MM.1S (cell line): Measurements from ENCODE around the gene ARHGEF38.

Experiments used
- DNase-seq: peaks from one replicate; pipeline ENCODE4 v3.0.0-alpha.2; 2015
- H2AFZ ChIP-seq: fragments of 300-600 bp; sonication (generic); 2 replicates; pipeline ENCODE4 v1.6.0; 2016; ENCODE audit warnings: antibody characterized with exemption, low read length
- H3F3A ChIP-seq: fragments of 300-600 bp; sonication (generic); 2 replicates; pipeline ENCODE4 v1.6.1; 2016; ENCODE audit warnings: mild to moderate bottlenecking, antibody characterized with exemption, low read length, moderate library complexity, mixed read lengths; ENCODE audit not compliant: insufficient read depth
- H3K27ac ChIP-seq: fragments of 300-600 bp; sonication (generic); 2 replicates; pipeline ENCODE4 v1.5.1; 2016; ENCODE audit warnings: mild to moderate bottlenecking, low read length
- H3K27me3 ChIP-seq: fragments of 300-600 bp; sonication (generic); replicated peaks from 2 replicates; pipeline ENCODE4 v1.6.0; 2016; ENCODE audit warnings: low read length; ENCODE audit not compliant: insufficient read depth
- H3K36me3 ChIP-seq: fragments of 300-600 bp; sonication (generic); replicated peaks from 2 replicates; pipeline ENCODE4 v1.6.1; 2016; ENCODE audit warnings: mild to moderate bottlenecking, low read length, mixed read lengths; ENCODE audit not compliant: insufficient read depth
- H3K4me1 ChIP-seq: fragments of 300-600 bp; sonication (generic); 2 replicates; pipeline ENCODE4 v1.6.1; 2016; ENCODE audit warnings: low read length, mixed read lengths
- H3K4me2 ChIP-seq: fragments of 300-600 bp; sonication (generic); 2 replicates; pipeline ENCODE4 v1.6.0; 2016; ENCODE audit warnings: low read depth, low read length
- H3K4me3 ChIP-seq: fragments of 300-600 bp; sonication (generic); 2 replicates; pipeline ENCODE4 v1.5.1; 2016; ENCODE audit warnings: low read length, mixed read lengths
- H3K79me2 ChIP-seq: fragments of 300-600 bp; sonication (generic); 2 replicates; pipeline ENCODE4 v1.6.1; 2016; ENCODE audit warnings: mixed run types, low read length, mixed read lengths
- H3K9ac ChIP-seq: fragments of 300-600 bp; sonication (generic); 2 replicates; pipeline ENCODE4 v1.6.1; 2016; ENCODE audit warnings: low read length, mixed read lengths
- H3K9me2 ChIP-seq: fragments of 300-600 bp; sonication (generic); replicated peaks from 2 replicates; pipeline ENCODE4 v1.6.1; 2016; ENCODE audit warnings: mild to moderate bottlenecking, low read length, mixed read lengths; ENCODE audit not compliant: insufficient read depth
- H3K9me3 ChIP-seq: fragments of 300-600 bp; sonication (generic); replicated peaks from 2 replicates; pipeline ENCODE4 v1.6.1; 2016; ENCODE audit warnings: mild to moderate bottlenecking, low read length, mixed read lengths; ENCODE audit not compliant: insufficient read depth
- H4K20me1 ChIP-seq: fragments of 300-600 bp; sonication (generic); 2 replicates; pipeline ENCODE4 v1.6.1; 2016; ENCODE audit warnings: mild to moderate bottlenecking, low read length, moderate library complexity, mixed read lengths; ENCODE audit not compliant: insufficient read depth
- CTCF ChIP-seq: fragments of 300-600 bp; sonication (generic); IDR thresholded peaks from 2 replicates; pipeline ENCODE4 v1.5.1; 2016; ENCODE audit warnings: antibody characterized with exemption, low read length, mixed read lengths
- EZH2 ChIP-seq: fragments of 300-600 bp; sonication (generic); optimal IDR thresholded peaks from 2 replicates; pipeline ENCODE3; 2017; ENCODE audit warnings: low read depth, mild to moderate bottlenecking, antibody characterized with exemption, low read length, mixed read lengths
- EZH2phosphoT487 ChIP-seq: fragments of 300-600 bp; sonication (generic); IDR thresholded peaks from 2 replicates; pipeline ENCODE4 v1.6.1; 2018; ENCODE audit warnings: antibody characterized with exemption, low read length

ARHGEF38 gene

GRCh38 chr4:105712766-105713165, 160.3 kb downstream of the ARHGEF38 start:
- no peaks in the 10 kb centered on the region for H3K27me3 ChIP-seq
- DNase-seq: no peak
- no peaks in the 10 kb centered on the region for H3K9me2 ChIP-seq
- TF ChIP-seq EZH2: no peak
- TF ChIP-seq EZH2phosphoT487: no peak
- TF ChIP-seq CTCF: no peak
- H3K9ac ChIP-seq: no peak overlapping the region
- H4K20me1 ChIP-seq: no peaks in the 10 kb centered on the region
- no peak overlapping the region for H3K27ac ChIP-seq
- peaks cover 48% of the 10 kb centered on the region for H3K79me2 ChIP-seq
- no peak overlapping the region for H2AFZ ChIP-seq
- no peaks in the 10 kb centered on the region for H3K9me3 ChIP-seq
- H3K36me3 ChIP-seq: no peaks in the 10 kb centered on the region
- no peak overlapping the region for H3K4me3 ChIP-seq
- peaks cover 14% of the 10 kb centered on the region for H3F3A ChIP-seq
- peaks cover 7% of the 10 kb centered on the region; the same call in 1 of the 2 replicates for H3K4me1 ChIP-seq
- H3K4me2 ChIP-seq: no peak overlapping the region

- H3K36me3 ChIP-seq: no peaks in the 10 kb centered on the region
- peak overlapping the region; percentile 43; the same call in 1 of the 2 replicates for H3K27ac ChIP-seq
- no peaks in the 10 kb centered on the region for H3K9me2 ChIP-seq
- H3K4me3 ChIP-seq: peak overlapping the region; percentile 57
- H3K9me3 ChIP-seq: no peaks in the 10 kb centered on the region
- H3F3A ChIP-seq: peaks cover 14% of the 10 kb centered on the region
- peak; percentile 50 for DNase-seq
- H4K20me1 ChIP-seq: no peaks in the 10 kb centered on the region
- no peaks in the 10 kb centered on the region for H3K27me3 ChIP-seq
- peak overlapping the region; percentile 87 for H3K4me2 ChIP-seq
- H3K9ac ChIP-seq: peak overlapping the region; percentile 39; the same call in 1 of the 2 replicates
- H3K4me1 ChIP-seq: peaks cover 7% of the 10 kb centered on the region; the same call in 1 of the 2 replicates
- TF ChIP-seq EZH2: no peak
- TF ChIP-seq EZH2phosphoT487: no peak
- TF ChIP-seq CTCF: no peak
- peak overlapping the region; percentile 35 for H2AFZ ChIP-seq
- H3K79me2 ChIP-seq: peaks cover 36% of the 10 kb centered on the region
These were observed 161.7 kb downstream of the ARHGEF38 start for GRCh38 chr4:105714071-105714521.

GRCh38 chr4:105714932-105715331, 162.5 kb downstream of the ARHGEF38 start:
- H3K4me1 ChIP-seq: peaks cover 3% of the 10 kb centered on the region; the same call in 1 of the 2 replicates
- peak overlapping the region; percentile 32; the same call in 1 of the 2 replicates for H3K9ac ChIP-seq
- peaks cover 14% of the 10 kb centered on the region for H3F3A ChIP-seq
- H3K27me3 ChIP-seq: no peaks in the 10 kb centered on the region
- no peak for DNase-seq
- peak overlapping the region; percentile 70; the same call in 1 of the 2 replicates for H3K4me2 ChIP-seq
- TF ChIP-seq EZH2phosphoT487: no peak
- TF ChIP-seq EZH2: no peak
- no peak for TF ChIP-seq CTCF
- H4K20me1 ChIP-seq: no peaks in the 10 kb centered on the region
- H3K27ac ChIP-seq: no peak overlapping the region
- peak overlapping the region; percentile 28 for H3K4me3 ChIP-seq
- 0 out of 2 replicates have a peak overlapping the region, but pooled peaks have one; percentile 36 for H2AFZ ChIP-seq
- H3K36me3 ChIP-seq: no peaks in the 10 kb centered on the region
- H3K9me3 ChIP-seq: no peaks in the 10 kb centered on the region
- no peaks in the 10 kb centered on the region for H3K9me2 ChIP-seq
- H3K79me2 ChIP-seq: peaks cover 28% of the 10 kb centered on the region
